ENCODE measurements around the gene VAV2.

DNA sequence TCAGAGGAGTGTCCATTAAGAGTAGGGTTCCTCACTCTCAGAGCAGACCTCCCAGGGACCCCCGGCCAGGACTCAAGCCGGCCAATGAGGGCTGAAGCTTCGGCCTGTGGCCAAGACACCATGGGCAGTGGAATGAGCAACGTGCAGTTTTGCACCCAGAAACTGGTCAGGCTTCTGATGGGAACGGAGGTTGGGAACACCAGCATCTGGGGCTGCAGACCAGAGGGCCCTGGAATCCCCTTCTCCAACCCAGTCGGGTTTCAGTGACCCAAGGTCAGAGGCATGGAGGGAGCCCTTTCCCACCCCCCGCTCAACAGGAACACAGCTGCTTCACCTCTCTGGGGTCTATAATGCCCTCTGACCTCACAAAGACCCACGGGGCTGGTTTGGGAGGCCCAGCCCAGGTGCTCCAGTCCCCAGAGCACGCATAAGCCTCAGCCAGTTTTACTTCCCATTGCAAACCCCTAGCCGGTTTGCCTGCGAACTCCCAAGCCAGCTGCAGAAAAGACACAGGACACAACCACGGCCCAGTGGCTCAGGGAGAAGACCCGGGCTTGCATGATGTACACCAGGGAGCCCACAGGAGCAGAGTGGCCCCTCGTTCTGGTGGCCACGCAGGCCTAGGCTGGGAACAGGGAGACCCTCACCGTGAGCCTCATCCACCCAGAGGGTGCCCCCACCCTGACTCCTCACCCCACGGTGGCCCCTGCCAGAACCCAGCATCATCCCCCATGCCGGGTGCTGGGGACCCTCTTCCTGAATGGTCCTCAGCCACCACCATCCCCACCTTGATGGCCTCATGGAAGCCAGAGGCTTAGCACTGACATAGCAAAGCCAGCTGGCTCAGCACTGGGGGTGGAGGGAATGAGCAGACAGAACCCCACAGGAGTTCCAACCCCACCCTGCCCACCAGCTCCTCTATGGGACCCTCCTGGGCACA lies 30.6 kb downstream of the VAV2 start:
- TF ChIP-seq CTCF (IDR thresholded peaks at IDR 0.05) (no peak), POLR2AphosphoS5 (IDR thresholded peaks at IDR 0.05) (no peak), POLR2A (IDR thresholded peaks at IDR 0.05) (no peak)

Measured in breast epithelium (tissue), 3 donors.